H1 (cell line): ENCODE measurements around the gene TPSG1. TPM values are rescaled to one million over a fixed set of nuclear protein-coding genes. Genes with fewer than 3 reads are reported as not detected.

ENCODE experiments used
- CTCF ChIA-PET: fragments of 300-600 bp; sonication (Branson Sonifier 250); formaldehyde crosslinking; loops from one replicate; lab custom pipeline; 2021; ENCODE audit not compliant: partially characterized antibody; lab: Charles Lee
- POLR2A ChIA-PET: fragments of 300-600 bp; sonication (Branson Sonifier 250); formaldehyde crosslinking; loops from one replicate; lab custom pipeline; 2021; ENCODE audit warnings: inconsistent platforms; ENCODE audit not compliant: partially characterized antibody; lab: Charles Lee
- DNase-seq, 2 experiments: peaks; one replicate each; pipeline versions ENCODE4 v3.0.0 to v3.0.0-alpha.2; 2010 to 2022; ENCODE audit warnings: low spot score in 2 of 2, low read depth in 1 of 2, mixed read lengths in 1 of 2
- FAIRE-seq: peaks from 2 replicates; lab custom pipeline; 2011; peaks lifted over from hg19 to GRCh38; lab: Jason Lieb, UNC
- H2AFZ ChIP-seq: 2 replicates; pipeline ENCODE4 v1.8.1; 2012; ENCODE audit warnings: low read length, inconsistent platforms
- H2AK5ac ChIP-seq: 2 replicates; pipeline ENCODE4 v1.6.1; 2013; ENCODE audit warnings: low read depth, low read length
- H2BK120ac ChIP-seq: replicated peaks from 2 replicates; pipeline ENCODE3; 2013; ENCODE audit warnings: low read depth, low read length, inconsistent platforms
- H2BK12ac ChIP-seq: 2 replicates; pipeline ENCODE4 v1.6.1; 2013; ENCODE audit warnings: low read depth, low read length
- H2BK15ac ChIP-seq: 2 replicates; pipeline ENCODE4 v1.6.1; 2013; ENCODE audit warnings: low read length
- H2BK20ac ChIP-seq: 2 replicates; pipeline ENCODE4 v1.6.1; 2013; ENCODE audit warnings: low read length
- H2BK5ac ChIP-seq: 2 replicates; pipeline ENCODE4 v1.6.1; 2013; ENCODE audit warnings: low read depth, low read length
- H3K14ac ChIP-seq: 2 replicates; pipeline ENCODE4 v1.6.1; 2013; ENCODE audit warnings: inconsistent platforms; ENCODE audit not compliant: insufficient read length
- H3K18ac ChIP-seq: 2 replicates; pipeline ENCODE4 v1.6.1; 2013; ENCODE audit warnings: low read length; ENCODE audit errors: extremely low read depth
- H3K23ac ChIP-seq: 2 replicates; pipeline ENCODE4 v1.6.1; 2013; ENCODE audit warnings: inconsistent platforms; ENCODE audit not compliant: insufficient read length
- H3K23me2 ChIP-seq: 2 replicates; pipeline ENCODE4 v1.6.1; 2013; ENCODE audit warnings: low read depth, low read length
- H3K27ac ChIP-seq: 2 replicates; pipeline ENCODE4 v1.6.1; 2011; ENCODE audit warnings: low read depth, low read length, inconsistent platforms
- H3K27me3 ChIP-seq, 4 experiments: replicated peaks in 1 of 4; 1 replicate in 1 of 4; 2 replicates in 3 of 4; pipeline versions ENCODE4 v1.6.1 to v1.8.1; 2011 to 2013; ENCODE audit warnings: low read length in 3 of 4, mild to moderate bottlenecking in 3 of 4, inconsistent platforms in 2 of 4, mixed read lengths in 2 of 4, moderate library complexity in 1 of 4; ENCODE audit not compliant: control insufficient read depth in 3 of 4, insufficient read depth in 3 of 4; ENCODE audit errors: extremely low read depth in 1 of 4
- H3K36me3 ChIP-seq, 4 experiments: 2 replicates each; pipeline versions ENCODE4 v1.6.1 to v1.8.1; 2011 to 2013; ENCODE audit warnings: mild to moderate bottlenecking in 4 of 4, low read length in 3 of 4, moderate library complexity in 2 of 4, control low read depth in 1 of 4, inconsistent platforms in 1 of 4; ENCODE audit not compliant: insufficient read depth in 4 of 4, control insufficient read depth in 2 of 4
- H3K4ac ChIP-seq: replicated peaks from 2 replicates; pipeline ENCODE3; 2013; ENCODE audit warnings: low read length, low read depth, mixed read lengths, inconsistent platforms; ENCODE audit not compliant: insufficient read length
- H3K4me1 ChIP-seq, 4 experiments: replicated peaks in 1 of 4; 1 replicate in 1 of 4; 2 replicates in 3 of 4; pipeline versions ENCODE4 v1.6.1 to v1.8.1; 2011 to 2013; ENCODE audit warnings: low read length in 3 of 4, inconsistent platforms in 2 of 4, mixed read lengths in 1 of 4; ENCODE audit not compliant: insufficient read depth in 4 of 4, control insufficient read depth in 3 of 4
- H3K4me2 ChIP-seq, 2 experiments: 2 replicates each; pipeline versions ENCODE4 v1.6.1 to v1.8.1; 2011 to 2013; ENCODE audit warnings: low read depth in 2 of 2, low read length in 2 of 2, control low read depth in 1 of 2, inconsistent platforms in 1 of 2, mild to moderate bottlenecking in 1 of 2; ENCODE audit not compliant: insufficient read depth in 1 of 2
- H3K4me3 ChIP-seq, 4 experiments: fragments of 200-600, 300-600 bp in 1 of 4; sonication (generic), shearing (Covaris generic), sonication (Bioruptor Twin) in 1 of 4; 2 replicates each; pipeline versions ENCODE4 v1.5.1 to v1.8.1; 2011 to 2016; ENCODE audit warnings: low read length in 4 of 4, low read depth in 3 of 4, control low read depth in 2 of 4, inconsistent platforms in 2 of 4, mild to moderate bottlenecking in 2 of 4, mixed read lengths in 1 of 4, moderate library complexity in 1 of 4; ENCODE audit not compliant: insufficient read depth in 2 of 4; ENCODE audit errors: extremely low read depth in 1 of 4
- H3K56ac ChIP-seq: replicated peaks from 2 replicates; pipeline ENCODE3; 2013; ENCODE audit warnings: low read depth, mild to moderate bottlenecking, mixed read lengths, low read length, inconsistent platforms; ENCODE audit not compliant: insufficient read length
- H3K79me1 ChIP-seq: 2 replicates; pipeline ENCODE4 v1.6.1; 2013; ENCODE audit warnings: low read depth, low read length, control low read depth
- H3K79me2 ChIP-seq, 2 experiments: 2 replicates each; pipeline versions ENCODE4 v1.6.1 to v1.8.1; 2012 to 2013; ENCODE audit warnings: low read length in 2 of 2, mild to moderate bottlenecking in 2 of 2, inconsistent platforms in 1 of 2; ENCODE audit not compliant: insufficient read depth in 2 of 2, control insufficient read depth in 1 of 2
- H3K9ac ChIP-seq, 4 experiments: replicated peaks in 1 of 4; 1 replicate in 1 of 4; 2 replicates in 3 of 4; pipeline versions ENCODE4 v1.6.1 to v1.8.1; 2011 to 2013; ENCODE audit warnings: low read depth in 3 of 4, low read length in 3 of 4, control low read depth in 2 of 4, mild to moderate bottlenecking in 2 of 4, moderate library complexity in 2 of 4, inconsistent platforms in 1 of 4; ENCODE audit errors: extremely low read depth in 1 of 4
- H3K9me3 ChIP-seq, 2 experiments: 2 replicates each; pipeline versions ENCODE4 v1.6.1 to v1.8.1; 2012 to 2013; ENCODE audit warnings: mild to moderate bottlenecking in 2 of 2, moderate library complexity in 2 of 2, control low read depth in 1 of 2, inconsistent platforms in 1 of 2, low read depth in 1 of 2, low read length in 1 of 2, mixed read lengths in 1 of 2; ENCODE audit not compliant: insufficient read depth in 2 of 2
- H4K20me1 ChIP-seq, 2 experiments: replicated peaks in 1 of 2; 2 replicates each; pipeline versions ENCODE3 to v1.8.1; 2011 to 2013; ENCODE audit warnings: inconsistent platforms in 2 of 2, low read length in 2 of 2, mild to moderate bottlenecking in 1 of 2; ENCODE audit not compliant: insufficient read depth in 2 of 2, control insufficient read depth in 1 of 2
- H4K5ac ChIP-seq: 2 replicates; pipeline ENCODE4 v1.6.1; 2013; ENCODE audit warnings: low read length, low read depth, mixed read lengths, inconsistent platforms; ENCODE audit not compliant: insufficient read length
- H4K8ac ChIP-seq: 2 replicates; pipeline ENCODE4 v1.8.0; 2013; ENCODE audit warnings: mild to moderate bottlenecking, moderate library complexity, low read length, inconsistent platforms; ENCODE audit not compliant: insufficient read depth; ENCODE audit errors: extremely low read depth
- H4K91ac ChIP-seq: replicated peaks from 2 replicates; pipeline ENCODE3; 2013; ENCODE audit warnings: low read length, mixed read lengths, inconsistent platforms; ENCODE audit not compliant: insufficient read length
- EP300 ChIP-seq, 2 experiments: IDR thresholded peaks; 1 replicate in 1 of 2; 2 replicates in 1 of 2; pipeline ENCODE4 v1.6.1; 2011 to 2012; ENCODE audit warnings: low read depth in 2 of 2, low read length in 2 of 2, mild to moderate bottlenecking in 2 of 2, borderline replicate concordance in 1 of 2, inconsistent platforms in 1 of 2, moderate library complexity in 1 of 2
- GTF2F1 ChIP-seq: IDR thresholded peaks from 2 replicates; pipeline ENCODE4 v1.6.1; 2012; ENCODE audit warnings: low read depth, low read length, improper control_type of control experiment, borderline replicate concordance
- JUND ChIP-seq: IDR thresholded peaks from 2 replicates; pipeline ENCODE4 v1.6.1; 2011; ENCODE audit warnings: mild to moderate bottlenecking, improper control_type of control experiment, low read length
- KDM1A ChIP-seq: fragments of 200-600, 300-600 bp; sonication (generic); IDR thresholded peaks from 2 replicates; pipeline ENCODE4 v1.7.1; 2016; ENCODE audit warnings: mild to moderate bottlenecking, low read length, borderline replicate concordance
- POLR2AphosphoS5 ChIP-seq: IDR thresholded peaks from 2 replicates; pipeline ENCODE4 v1.6.1; 2011; ENCODE audit warnings: low read depth, low read length
- SIX5 ChIP-seq: IDR thresholded peaks from 2 replicates; pipeline ENCODE4 v1.6.1; 2011; ENCODE audit warnings: mild to moderate bottlenecking, low read depth, low read length
- SP1 ChIP-seq: IDR thresholded peaks from 2 replicates; pipeline ENCODE4 v1.6.1; 2011; ENCODE audit warnings: low read depth, low read length
- TBP ChIP-seq: IDR thresholded peaks from 2 replicates; pipeline ENCODE4 v1.6.1; 2011; ENCODE audit warnings: low read depth, low read length, improper control_type of control experiment
- WGBS, 2 experiments: shearing (Covaris generic) in 1 of 2; methylation state at CpG; one replicate each; pipeline versions ENCODE4 v1.1.6 to v1.1.7; 2013 to 2015; ENCODE audit warnings: low lambda C conversion rate in 2 of 2, mixed read lengths in 2 of 2, inconsistent platforms in 1 of 2, low coverage in 1 of 2, missing lambda C conversion rate in 1 of 2; ENCODE audit not compliant: insufficient replicate concordance in 2 of 2, insufficient coverage in 1 of 2, insufficient read length in 1 of 2; ENCODE audit errors: extremely low coverage in 1 of 2, missing lambda C conversion rate in 1 of 2; 5-methylcytosine and 5-hydroxymethylcytosine counted together
- polyA plus RNA-seq, 7 experiments: library from polyadenylated mRNA; depleted of rRNA in 3 of 7; stranded (reverse) in 5 of 7; unstranded in 2 of 7; fragments of >200 nt in 5 of 7; fragments of 200-250 nt in 2 of 7; gene quantifications; 1 replicate in 5 of 7; 2 replicates in 1 of 7; 4 replicates in 1 of 7; pipeline versions ENCODE4 v1.2.1 to v1.2.3, GENCODE V29; 2011 to 2013; ENCODE audit warnings: missing spikeins in 2 of 7, mixed read lengths in 2 of 7
- total RNA-seq: library from RNA; stranded (reverse); fragmentation: NEBNext Ultra II Directional; extraction: Animal tissue kit (Norgen Biotek cat#: 25700); gene quantifications from 2 replicates; pipeline ENCODE4 v1.2.1, GENCODE V29; 2021

Gene TPSG1
- total and polyA plus RNA-seq, 2 of the 8 experiments (the other 6 are each of a cell fraction or from before 2014, with no cell fraction given): not detected

- no peak overlapping the region for H2BK12ac ChIP-seq
- H3K27ac ChIP-seq: no peak overlapping the region
- DNase-seq: no peak
- no peak overlapping the region for H3K4ac ChIP-seq
- H2BK120ac ChIP-seq: no peak overlapping the region
- no peak overlapping the region for H3K4me3 ChIP-seq
- TF ChIP-seq GTF2F1: no peak
- no peak for TF ChIP-seq POLR2AphosphoS5
- no peak for TF ChIP-seq EP300 (IDR thresholded peaks at IDR 0.05; ENCODE audit: borderline replicate concordance in 1 of 2, low read depth in 2 of 2, low read length in 2 of 2)
- no peak for TF ChIP-seq SIX5
- no peak for TF ChIP-seq SP1
- TF ChIP-seq JUND: no peak
- TF ChIP-seq TBP: no peak
- TF ChIP-seq KDM1A: no peak
- no peak overlapping the region for H2BK20ac ChIP-seq
- no peak overlapping the region for H2AFZ ChIP-seq
- no peak overlapping the region for H3K4me2 ChIP-seq
- H3K23ac ChIP-seq: no peak overlapping the region
- FAIRE-seq: no peak
- no peak overlapping the region for H3K18ac ChIP-seq
- ChIA-PET POLR2A (no interaction called here), CTCF (no interaction called here)
- peaks cover 4 to 65% (median 8%) of the 10 kb centered on the region in 4 experiments; a peak in 5 of 8 replicates for H3K36me3 ChIP-seq
- peak overlapping the region; percentile 25; the same call in 1 of the 2 replicates for H4K8ac ChIP-seq
- H3K56ac ChIP-seq: no peak overlapping the region
- no peak overlapping the region for H4K5ac ChIP-seq
- no peak overlapping the region for H2BK15ac ChIP-seq
- no peaks in the 10 kb centered on the region for H3K9me3 ChIP-seq
- no peaks in the 10 kb centered on the region for H3K23me2 ChIP-seq
- no peaks in the 10 kb centered on the region for H3K79me2 ChIP-seq
- H3K79me1 ChIP-seq: no peaks in the 10 kb centered on the region
- no peak overlapping the region for H2BK5ac ChIP-seq
- H3K27me3 ChIP-seq: no peaks in the 10 kb centered on the region
- WGBS, 2 experiments: 95% methylated on average over 24 of the region's 40 CpGs; no CpG with 5 or more reads in 1 of the 2 experiments
- peaks cover 0 to 10% of the 10 kb centered on the region in 2 experiments for H4K20me1 ChIP-seq
- no peak overlapping the region for H3K9ac ChIP-seq
- H2AK5ac ChIP-seq: no peak overlapping the region
- no peak overlapping the region for H3K14ac ChIP-seq
- H4K91ac ChIP-seq: no peak overlapping the region
- no peaks in the 10 kb centered on the region for H3K4me1 ChIP-seq
Observed at GRCh38 chr16:1212616-1213194, 12.4 kb downstream of the TPSG1 start.
